T-cell (primary cell): Measurements from ENCODE around the gene RCE1. TPM values are rescaled to one million over a fixed set of nuclear protein-coding genes. Genes with fewer than 3 reads are reported as not detected.

ENCODE experiments used
- ATAC-seq, 4 experiments: fragments of 200-7000 bp in 3 of 4; fragments of 150-1000 bp in 1 of 4; cut with Tn5 transposase; replicated peaks in 1 of 4; 1 replicate in 3 of 4; 2 replicates in 1 of 4; pipeline ENCODE4 v1.10.0; 2021; ENCODE audit warnings: moderate library complexity in 3 of 4, mild to moderate bottlenecking in 2 of 4, moderate number of reproducible peaks in 1 of 4
- CTCF ChIA-PET, 2 donors: fragments of 300-600 bp; sonication (Branson Sonifier 250); formaldehyde crosslinking; loops; one replicate each; lab custom pipeline; 2022; ENCODE audit warnings: antibody characterized with exemption in 2 of 2; lab: Charles Lee
- POLR2A ChIA-PET, 2 donors: fragments of 300-600 bp; sonication (Branson Sonifier 250); formaldehyde crosslinking; loops; one replicate each; lab custom pipeline; 2022; ENCODE audit warnings: antibody characterized with exemption in 2 of 2; lab: Charles Lee
- DNase-seq, 35 experiments: peaks; one replicate each; pipeline versions ENCODE4 v3.0.0 to v3.0.0-alpha.2; 2013 to 2023
- H3K27ac ChIP-seq: one replicate; pipeline ENCODE4 v1.5.1; 2013; ENCODE audit warnings: low read length
- H3K27me3 ChIP-seq, 2 experiments: replicated peaks in 1 of 2; 1 replicate in 1 of 2; 2 replicates in 1 of 2; pipeline versions ENCODE4 v1.6.1 to v1.7.0; 2013; ENCODE audit warnings: low read length in 1 of 2, mixed read lengths in 1 of 2; ENCODE audit not compliant: control insufficient read depth in 2 of 2, insufficient read depth in 2 of 2; ENCODE audit errors: extremely low read depth in 1 of 2
- H3K36me3 ChIP-seq, 2 donors: 1 replicate in 1 of 2; 2 replicates in 1 of 2; pipeline versions ENCODE4 v1.6.1 to v1.7.0; 2013; ENCODE audit warnings: low read length in 1 of 2; ENCODE audit not compliant: control insufficient read depth in 2 of 2, insufficient read depth in 1 of 2; ENCODE audit errors: extremely low read depth in 1 of 2
- H3K4me1 ChIP-seq, 2 experiments: 1 replicate in 1 of 2; 2 replicates in 1 of 2; pipeline versions ENCODE4 v1.6.1 to v1.7.0; 2013; ENCODE audit warnings: low read length in 2 of 2, mixed read lengths in 1 of 2; ENCODE audit not compliant: insufficient read depth in 2 of 2, control insufficient read depth in 1 of 2; ENCODE audit errors: extremely low read depth in 1 of 2
- H3K4me3 ChIP-seq, 2 donors: 1 replicate in 1 of 2; 2 replicates in 1 of 2; pipeline versions ENCODE4 v1.5.1 to v1.7.0; 2013; ENCODE audit warnings: mild to moderate bottlenecking in 2 of 2, low read length in 1 of 2, moderate library complexity in 1 of 2; ENCODE audit not compliant: control insufficient read depth in 1 of 2; ENCODE audit errors: extremely low read depth in 1 of 2
- H3K9me3 ChIP-seq: 2 replicates; pipeline ENCODE4 v1.7.0; 2013
- H3K27ac Mint-ChIP-seq, 2 donors: one replicate each; pipeline ENCODE4 v1.8.0; 2020 to 2021; ENCODE audit warnings: mild to moderate bottlenecking in 2 of 2, mixed read lengths in 2 of 2
- H3K27me3 Mint-ChIP-seq, 2 donors: one replicate each; pipeline ENCODE4 v1.8.0; 2021 to 2022; ENCODE audit warnings: mixed read lengths in 2 of 2
- H3K36me3 Mint-ChIP-seq: one replicate; pipeline ENCODE4 v1.8.0; 2021; ENCODE audit warnings: mixed read lengths
- H3K4me1 Mint-ChIP-seq, 3 donors: one replicate each; pipeline ENCODE4 v1.8.0; 2020 to 2022; ENCODE audit warnings: mixed read lengths in 3 of 3, mild to moderate bottlenecking in 1 of 3
- H3K4me3 Mint-ChIP-seq, 3 donors: one replicate each; pipeline ENCODE4 v1.8.0; 2020 to 2022; ENCODE audit warnings: mild to moderate bottlenecking in 3 of 3, mixed read lengths in 3 of 3, moderate library complexity in 3 of 3
- H3K9me3 Mint-ChIP-seq, 3 donors: one replicate each; pipeline ENCODE4 v1.8.0; 2020 to 2022; ENCODE audit warnings: mixed read lengths in 3 of 3
- WGBS: methylation state at CpG from one replicate; pipeline ENCODE4 v1.1.5; 2013; ENCODE audit warnings: missing lambda C conversion rate; ENCODE audit not compliant: insufficient coverage; 5-methylcytosine and 5-hydroxymethylcytosine counted together
- total RNA-seq, 35 experiments: library from RNA in 6 of 35; stranded (reverse) in 6 of 35; fragments of 120-200 nt in 1 of 35; gene quantifications; one replicate each; pipeline versions ENCODE4 v1.2.1 to v1.2.4 and lab custom pipeline; 2013 to 2026

Gene RCE1
- total RNA-seq, 5 donors from 2014 or later (not counting 1 experiment from before 2014, with no cell fraction given): 27.2 to 42.9 (median 34.1) TPM

DNA sequence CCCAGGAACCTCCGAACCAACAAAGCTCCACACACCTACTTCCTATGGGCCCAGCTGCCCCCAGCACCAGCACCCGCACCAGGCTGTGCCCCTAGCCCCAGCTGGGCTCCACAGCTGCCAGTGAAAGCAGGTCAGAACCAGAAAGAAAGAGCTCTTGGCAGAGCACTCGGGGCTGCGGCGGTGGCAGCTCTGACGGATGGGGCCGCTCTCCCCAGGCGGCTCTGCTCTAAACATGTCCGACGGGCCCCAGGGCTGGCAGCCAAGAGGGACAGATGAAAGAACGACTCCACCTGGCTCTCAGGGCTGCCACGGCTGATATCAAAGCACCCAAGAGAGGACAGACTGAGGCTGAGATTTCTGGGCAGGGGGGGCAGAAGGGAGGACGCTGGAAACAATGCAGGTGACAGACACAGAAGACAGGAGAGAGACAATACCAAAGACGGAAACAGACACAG is 39.3 kb downstream of the RCE1 start:
- peaks cover 15 to 29% (median 17%) of the 10 kb centered on the region in 3 donors for H3K4me1 Mint-ChIP-seq
- H3K36me3 ChIP-seq: no peaks in the 10 kb centered on the region
- DNase-seq (no peak), ATAC-seq (no peak)
- no peak overlapping the region for H3K27ac ChIP-seq
- H3K4me1 ChIP-seq: peaks cover 3 to 15% of the 10 kb centered on the region in 2 experiments
- 87% methylated on average over 13 of the region's 14 CpGs for WGBS
- ChIA-PET CTCF (interaction anchor here (0.6 kb wide), 2 partner anchors 124 to 183 kb away, joined by 5 to 6 read pairs; no protein-coding TSS in a partner anchor), POLR2A (no interaction called here)
- peaks cover 0 to 17% of the 10 kb centered on the region in 2 experiments for H3K27me3 ChIP-seq
- H3K27ac Mint-ChIP-seq: no peak overlapping the region
- no peaks in the 10 kb centered on the region for H3K9me3 Mint-ChIP-seq
- no peaks in the 10 kb centered on the region for H3K36me3 Mint-ChIP-seq
- no peaks in the 10 kb centered on the region for H3K27me3 Mint-ChIP-seq
- H3K9me3 ChIP-seq: no peaks in the 10 kb centered on the region
- H3K4me3 Mint-ChIP-seq: no peak overlapping the region
- no peak overlapping the region for H3K4me3 ChIP-seq

DNA sequence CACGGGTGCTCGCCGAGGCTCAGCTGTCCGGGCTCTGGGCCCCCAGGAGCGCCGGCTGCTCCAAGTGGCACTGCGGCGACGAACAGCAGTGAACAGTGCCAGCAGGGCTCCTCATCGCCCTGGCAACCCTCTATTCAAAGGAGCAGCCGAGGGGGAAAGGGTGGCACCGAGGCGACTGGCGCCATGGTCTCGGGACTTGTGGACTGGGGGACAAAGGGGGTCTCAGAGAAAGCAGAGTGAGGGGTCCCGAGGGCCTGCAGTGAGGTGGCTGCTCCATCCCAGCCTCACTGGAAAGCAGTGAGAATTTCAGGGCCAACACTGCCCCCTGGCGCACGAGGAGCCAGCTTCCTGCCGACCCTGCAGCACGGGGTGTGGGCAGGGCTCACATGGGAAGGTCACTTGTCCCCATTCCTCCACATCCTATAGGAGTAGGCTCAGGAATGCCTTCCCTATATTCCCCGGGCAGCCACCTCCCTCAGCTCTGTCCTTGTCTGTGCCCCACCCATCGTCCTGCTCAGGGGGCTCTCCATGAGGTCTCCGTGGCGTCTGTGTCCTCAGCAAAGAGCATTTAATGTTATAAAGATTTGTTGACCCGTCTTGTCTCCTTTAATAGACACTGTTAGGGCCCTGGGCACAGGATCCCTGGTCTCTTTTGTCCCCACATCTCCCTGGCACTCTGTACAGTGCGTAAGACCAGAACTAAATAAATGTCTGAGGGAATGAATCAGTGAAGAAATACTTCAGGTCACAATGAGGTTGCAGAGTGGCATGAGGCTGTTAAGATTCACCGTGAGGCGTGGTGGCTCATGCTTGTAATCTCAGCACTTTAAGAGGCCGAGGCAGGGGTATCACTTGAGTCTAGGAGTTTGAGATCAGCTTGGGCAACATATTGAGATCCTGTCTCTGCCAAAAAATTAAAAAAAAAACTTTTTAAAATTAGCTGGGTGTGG is 40.0 kb downstream of the RCE1 start:
- DNase-seq: peak in 29 of 35 experiments; percentile 17 to 66 (median 49)
- Histone ChIP-seq H3K36me3 (no peaks in the 10 kb centered on the region), H3K4me3 (no peak overlapping the region), H3K4me1 (peaks cover 3 to 15% of the 10 kb centered on the region in 2 experiments), H3K27ac (no peak overlapping the region), H3K9me3 (no peaks in the 10 kb centered on the region), H3K27me3 (peaks cover 0 to 17% of the 10 kb centered on the region in 2 experiments)
- Mint-ChIP-seq H3K36me3 (no peaks in the 10 kb centered on the region), H3K27ac (no peak overlapping the region), H3K4me1 (peaks cover 15 to 29% (median 17%) of the 10 kb centered on the region in 3 donors), H3K4me3 (no peak overlapping the region), H3K9me3 (no peaks in the 10 kb centered on the region), H3K27me3 (no peaks in the 10 kb centered on the region)
- ChIA-PET CTCF (interaction anchor here in 1 of 2 donors (0.6 kb wide), 1 partner anchor 125 kb away, joined by 5 read pairs; no protein-coding TSS in a partner anchor), POLR2A (no interaction called here)
- ATAC-seq: peak in 3 of 4 experiments; percentile 46 to 59 (median 58)
- WGBS: 66% methylated on average over 23 of the region's 29 CpGs

DNA sequence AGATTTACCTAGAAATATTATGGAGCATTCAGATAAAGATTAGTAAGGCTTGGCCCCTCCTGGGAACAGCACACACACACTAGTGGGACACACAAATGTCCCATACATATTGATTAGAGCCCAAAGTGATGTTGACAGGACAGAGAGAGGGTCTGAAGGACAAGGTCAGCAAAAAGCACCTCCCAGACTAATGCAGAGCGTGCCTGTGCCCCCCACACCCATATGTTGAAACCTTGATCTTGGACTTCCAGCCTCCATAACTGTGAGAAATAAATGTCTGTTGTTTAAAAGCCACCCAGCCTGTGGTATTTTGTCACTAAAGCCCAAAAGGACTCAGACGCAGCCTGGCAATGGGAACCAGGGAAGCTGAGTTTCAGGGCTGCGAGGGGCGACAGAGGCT is 41.2 kb downstream of the RCE1 start:
- Histone ChIP-seq H3K27me3 (peaks cover 0 to 17% of the 10 kb centered on the region in 2 experiments), H3K4me1 (peaks cover 3 to 15% of the 10 kb centered on the region in 2 experiments), H3K36me3 (no peaks in the 10 kb centered on the region), H3K4me3 (no peak overlapping the region), H3K9me3 (no peaks in the 10 kb centered on the region), H3K27ac (no peak overlapping the region)
- Mint-ChIP-seq H3K4me3 (no peak overlapping the region), H3K27me3 (no peaks in the 10 kb centered on the region), H3K4me1 (peaks cover 15 to 27% (median 17%) of the 10 kb centered on the region in 3 donors), H3K27ac (no peak overlapping the region), H3K36me3 (no peaks in the 10 kb centered on the region), H3K9me3 (no peaks in the 10 kb centered on the region)
- 96% methylated on average over 3 of the region's 4 CpGs for WGBS
- no peak for DNase-seq
- ChIA-PET POLR2A (no interaction called here), CTCF (no interaction called here)
- ATAC-seq: no peak

DNA sequence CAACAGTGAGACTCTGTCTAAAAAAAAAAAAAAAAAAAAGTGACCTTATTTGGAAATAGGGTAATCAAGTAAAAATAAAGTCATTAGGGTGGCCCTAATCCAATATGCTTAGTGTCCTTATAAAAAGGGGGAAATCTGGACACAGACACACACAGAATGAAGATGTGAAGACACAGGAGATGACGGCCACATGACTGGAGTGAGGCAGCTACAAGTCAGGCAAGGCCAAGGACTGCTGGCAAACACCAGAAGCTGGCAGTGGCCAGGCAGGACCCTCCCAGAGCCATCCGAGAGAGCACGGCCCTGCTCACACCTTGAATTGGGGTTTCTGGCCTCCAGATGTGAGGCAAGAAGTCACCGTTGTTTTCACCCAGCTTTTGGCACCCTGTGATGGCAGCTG is 42.2 kb downstream of the RCE1 start:
- H3K4me3 Mint-ChIP-seq: no peak overlapping the region
- no peaks in the 10 kb centered on the region for H3K9me3 ChIP-seq
- no peaks in the 10 kb centered on the region for H3K36me3 ChIP-seq
- peaks cover 0 to 17% of the 10 kb centered on the region in 2 experiments for H3K27me3 ChIP-seq
- ChIA-PET CTCF (no interaction called here), POLR2A (no interaction called here)
- no peaks in the 10 kb centered on the region for H3K27me3 Mint-ChIP-seq
- H3K4me1 Mint-ChIP-seq: peaks cover 11 to 18% (median 12%) of the 10 kb centered on the region in 3 donors
- H3K4me3 ChIP-seq: no peak overlapping the region
- no peak overlapping the region for H3K27ac Mint-ChIP-seq
- no peak overlapping the region for H3K27ac ChIP-seq
- no peaks in the 10 kb centered on the region for H3K36me3 Mint-ChIP-seq
- no peak for DNase-seq
- 93% methylated on average over 4 of the region's 4 CpGs for WGBS
- no peaks in the 10 kb centered on the region for H3K9me3 Mint-ChIP-seq
- no peak for ATAC-seq
- H3K4me1 ChIP-seq: peaks cover under 1 to 10% of the 10 kb centered on the region in 2 experiments

DNA sequence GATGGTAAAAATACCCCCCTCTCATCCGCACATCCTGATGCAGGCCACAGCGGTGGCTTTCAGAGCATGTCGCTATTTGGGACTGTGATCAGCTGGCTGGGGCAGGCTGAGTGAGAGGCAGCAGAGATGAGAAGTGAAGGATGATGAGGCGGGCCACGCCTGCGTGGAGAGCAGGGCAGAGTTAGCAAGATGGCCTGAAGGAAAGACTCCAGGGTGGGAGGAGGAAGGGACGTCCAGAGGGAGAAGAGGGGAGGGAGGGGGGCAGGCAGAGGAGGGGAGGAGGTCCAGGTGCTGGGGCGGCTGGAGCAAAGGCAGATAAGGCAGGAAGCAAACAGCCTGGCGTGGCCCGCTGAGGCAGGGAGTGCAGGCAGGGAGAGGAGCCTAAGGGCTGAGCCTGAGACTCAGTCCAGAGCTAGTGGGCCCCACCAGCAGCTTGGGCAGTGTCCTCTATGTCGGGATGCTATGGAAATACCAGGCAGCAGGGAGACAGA is 42.8 kb downstream of the RCE1 start:
- H3K4me1 ChIP-seq: peaks cover 0 to 4% of the 10 kb centered on the region in 2 experiments
- Mint-ChIP-seq H3K4me1 (peaks cover 5 to 12% (median 7%) of the 10 kb centered on the region in 3 donors), H3K36me3 (no peaks in the 10 kb centered on the region), H3K27me3 (no peaks in the 10 kb centered on the region), H3K4me3 (no peak overlapping the region), H3K27ac (no peak overlapping the region), H3K9me3 (no peaks in the 10 kb centered on the region)
- WGBS: 82% methylated on average over 10 of the region's 11 CpGs
- no peaks in the 10 kb centered on the region for H3K9me3 ChIP-seq
- ATAC-seq (no peak), DNase-seq (no peak)
- H3K27me3 ChIP-seq: peaks cover 0 to 17% of the 10 kb centered on the region in 2 experiments
- H3K27ac ChIP-seq: no peak overlapping the region
- no peak overlapping the region for H3K4me3 ChIP-seq
- POLR2A ChIA-PET: no interaction called here
- H3K36me3 ChIP-seq: no peaks in the 10 kb centered on the region
- CTCF ChIA-PET: no interaction called here

DNA sequence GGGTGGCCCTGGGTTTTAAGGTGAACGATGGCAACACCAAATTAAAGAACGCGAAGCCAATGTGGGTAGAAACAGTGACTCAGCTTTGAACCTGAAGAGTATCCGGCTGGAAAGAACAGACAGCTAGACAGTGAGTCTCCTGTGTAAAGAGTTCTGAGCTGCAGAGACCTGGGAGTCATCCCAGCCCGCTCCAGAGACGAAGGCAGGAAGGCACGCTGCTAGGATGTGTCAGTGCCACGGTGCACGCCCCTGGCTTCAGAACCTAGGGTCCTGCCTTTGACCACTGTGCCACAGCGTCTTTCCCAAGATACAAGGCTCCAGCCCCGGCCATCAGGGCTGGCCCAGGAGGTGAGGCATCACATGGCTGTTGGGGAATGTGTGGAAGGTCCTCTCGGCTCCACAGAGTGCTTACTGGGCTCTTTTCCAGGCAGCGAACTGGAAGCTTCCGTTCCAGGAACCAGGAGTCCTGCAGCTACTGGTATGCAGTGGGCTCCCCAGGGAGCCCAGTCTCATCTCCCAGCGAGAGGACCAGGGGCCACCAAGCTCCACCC is 43.5 kb downstream of the RCE1 start:
- H3K27me3 ChIP-seq: peaks cover 0 to 17% of the 10 kb centered on the region in 2 experiments
- no peak overlapping the region for H3K27ac ChIP-seq
- CTCF ChIA-PET: interaction anchor here in 1 of 2 donors (0.6 kb wide), 1 partner anchor 504 kb away, joined by 5 read pairs; no protein-coding TSS in a partner anchor
- Mint-ChIP-seq H3K36me3 (no peaks in the 10 kb centered on the region), H3K9me3 (no peaks in the 10 kb centered on the region), H3K4me1 (peaks cover 0 to 7% (median under 1%) of the 10 kb centered on the region in 3 donors), H3K4me3 (no peak overlapping the region), H3K27me3 (no peaks in the 10 kb centered on the region), H3K27ac (no peak overlapping the region)
- POLR2A ChIA-PET: no interaction called here
- H3K9me3 ChIP-seq: no peaks in the 10 kb centered on the region
- H3K4me3 ChIP-seq: no peak overlapping the region
- DNase-seq: no peak
- ATAC-seq: no peak
- no peaks in the 10 kb centered on the region for H3K36me3 ChIP-seq
- WGBS: 85% methylated on average over 14 of the region's 15 CpGs
- no peaks in the 10 kb centered on the region for H3K4me1 ChIP-seq
